Stimulated activated CD4-positive, alpha-beta T cell treated with anti-CD3 and anti-CD28 coated beads, Interleukin-4, amount 100 ng/mL, for 1 hour (primary cell): ENCODE results near the gene BTN2A1.

Source experiments
- DNase-seq: peaks from one replicate; pipeline ENCODE4 v3.0.0-alpha.2; 2020

The BTN2A1 gene

DNA sequence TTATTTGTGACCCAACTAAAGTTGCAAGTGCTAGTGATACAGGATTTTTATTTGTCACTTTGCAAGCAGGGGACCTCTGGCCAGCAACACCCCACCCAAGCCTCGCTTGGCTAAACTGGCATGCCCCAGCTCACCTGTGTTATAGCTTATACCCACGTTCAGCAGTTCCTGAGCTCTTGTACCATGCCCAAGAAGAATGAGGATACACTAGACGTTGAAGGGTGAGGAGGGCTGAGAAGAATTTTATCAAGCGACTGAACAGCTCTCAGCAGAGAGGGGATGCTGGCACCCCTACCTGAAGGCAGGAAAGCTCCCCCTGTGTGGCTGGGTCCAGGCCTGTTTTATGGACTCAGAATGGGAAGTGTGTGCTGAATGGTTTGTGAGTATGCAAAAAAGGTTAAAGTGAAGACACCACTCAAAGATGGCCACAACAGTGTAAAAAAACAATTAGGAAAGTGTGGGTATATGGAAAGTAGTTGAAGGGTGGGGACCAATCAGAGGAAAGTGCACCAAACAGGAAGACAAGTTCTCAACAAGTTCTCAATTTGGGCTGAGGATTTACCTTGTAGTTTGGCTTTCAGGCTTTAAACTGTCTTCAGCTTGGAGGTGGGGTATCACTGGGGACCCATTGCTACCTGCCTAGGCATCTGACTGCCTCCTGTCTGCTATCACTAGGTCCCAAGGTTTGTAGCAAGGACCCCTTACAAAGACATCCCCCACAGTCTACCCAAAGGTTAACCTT lies 15.0 kb downstream of the BTN2A1 start:
- no peak for DNase-seq

DNA sequence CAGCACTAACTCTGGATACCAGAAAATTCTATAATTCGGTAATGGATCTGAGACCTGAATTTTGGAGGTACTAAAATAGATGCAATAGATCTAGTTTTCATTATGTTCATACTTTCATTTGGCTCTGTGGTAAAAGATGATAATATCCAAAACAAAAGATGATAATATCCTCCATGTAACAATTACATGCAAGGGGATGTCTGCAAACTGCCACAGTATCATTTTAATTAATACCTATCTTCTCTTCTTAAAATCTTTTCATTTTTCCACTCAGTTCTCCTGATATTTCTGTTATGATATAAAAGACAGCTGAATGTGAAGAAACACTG lies 15.6 kb downstream of the BTN2A1 start:
- no peak for DNase-seq

DNA sequence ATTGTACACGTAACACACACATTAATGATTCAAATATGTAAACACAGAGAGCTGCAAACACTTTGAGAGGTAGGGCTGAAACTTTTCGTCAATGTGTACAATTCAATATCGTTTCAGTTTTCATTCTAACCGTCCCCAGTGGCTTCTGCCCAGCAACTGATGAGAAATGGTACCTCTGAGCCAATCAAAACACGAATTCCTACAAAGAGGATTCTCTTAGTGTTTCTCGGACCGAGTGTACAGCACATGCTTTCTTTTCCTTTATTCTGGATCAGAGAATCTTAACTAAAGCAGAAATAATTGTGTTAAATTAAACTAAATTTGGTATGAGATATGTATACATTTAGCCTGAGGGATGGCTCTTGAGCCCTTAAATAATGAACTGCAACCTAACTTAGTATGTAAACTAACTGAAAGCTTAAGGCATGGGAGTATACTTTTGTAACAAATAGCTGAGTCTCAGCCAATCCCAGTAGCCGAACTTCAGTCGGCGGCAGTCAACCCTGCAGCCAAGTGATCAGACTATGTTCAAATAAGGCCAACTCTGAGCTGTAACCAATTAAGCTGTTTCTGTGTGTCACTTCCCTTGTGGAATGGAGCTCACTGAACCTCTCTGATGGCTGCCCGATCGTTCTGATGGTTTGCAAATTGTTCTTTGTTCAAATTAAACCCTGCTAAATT lies 16.1 kb downstream of the BTN2A1 start:
- peak; percentile 68 for DNase-seq

DNA sequence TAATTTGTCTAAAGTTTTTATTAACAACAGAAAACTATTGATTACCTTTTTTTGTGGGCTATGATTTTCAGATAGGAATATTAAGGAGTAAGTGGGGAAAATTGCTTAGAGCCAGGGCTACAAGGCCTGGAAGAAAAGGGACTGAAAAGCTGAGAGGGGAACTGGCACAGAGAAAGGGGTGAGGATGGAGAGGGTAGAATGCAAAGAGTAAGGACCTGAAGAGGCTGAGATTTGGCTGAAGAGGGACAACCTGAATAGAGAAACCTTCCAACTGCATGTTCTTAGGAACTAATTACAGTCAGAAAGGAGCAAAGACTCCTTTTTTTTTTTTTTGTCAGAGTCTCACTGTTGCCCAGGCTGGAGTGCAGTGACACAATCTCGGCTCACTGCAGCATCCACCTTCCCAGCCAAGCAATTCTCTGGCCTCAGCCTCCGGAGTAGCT lies 16.7 kb downstream of the BTN2A1 start:
- no peak for DNase-seq

DNA sequence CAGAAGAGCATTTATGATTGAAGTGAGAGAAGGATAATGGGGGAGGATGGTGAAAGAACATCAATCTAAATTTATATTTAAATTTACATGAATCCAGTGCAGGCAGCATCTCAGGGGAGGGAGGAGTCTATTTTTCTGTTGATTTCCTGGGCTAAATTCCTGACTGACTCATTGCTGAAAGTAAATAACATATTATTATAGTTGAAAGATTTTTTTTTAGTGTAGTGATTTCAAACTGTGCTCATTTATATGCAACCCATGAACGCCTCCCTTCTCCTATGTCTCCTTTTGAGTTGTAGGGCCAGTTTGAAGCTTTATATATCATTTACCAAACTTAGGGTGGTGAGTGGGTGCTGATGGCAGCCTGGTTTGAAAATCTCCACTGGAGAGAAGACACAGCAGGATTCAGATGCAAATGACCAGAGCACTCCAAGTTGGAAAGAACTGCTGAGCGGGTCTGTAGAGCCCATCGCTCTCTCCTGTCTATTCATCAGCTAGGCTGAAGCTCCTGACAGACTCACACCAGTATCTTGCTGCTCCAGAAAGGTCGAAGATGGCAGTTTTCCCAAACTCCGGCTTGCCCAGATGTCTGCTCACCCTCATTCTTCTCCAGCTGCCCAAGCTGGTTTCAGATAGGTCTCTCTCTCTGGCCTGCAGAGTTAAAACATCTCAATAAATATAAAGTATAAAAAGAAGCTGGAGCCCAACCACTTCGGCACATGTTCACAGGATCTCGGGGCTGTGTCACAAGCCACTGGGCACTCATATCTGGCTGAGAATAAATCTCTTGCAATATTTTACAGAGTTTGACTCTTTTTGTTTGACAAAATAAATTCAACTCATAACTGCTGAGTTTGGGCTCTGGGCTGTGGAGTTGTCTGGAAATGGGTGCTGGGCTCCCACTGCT lies 18.3 kb downstream of the BTN2A1 start:
- DNase-seq = no peak

DNA sequence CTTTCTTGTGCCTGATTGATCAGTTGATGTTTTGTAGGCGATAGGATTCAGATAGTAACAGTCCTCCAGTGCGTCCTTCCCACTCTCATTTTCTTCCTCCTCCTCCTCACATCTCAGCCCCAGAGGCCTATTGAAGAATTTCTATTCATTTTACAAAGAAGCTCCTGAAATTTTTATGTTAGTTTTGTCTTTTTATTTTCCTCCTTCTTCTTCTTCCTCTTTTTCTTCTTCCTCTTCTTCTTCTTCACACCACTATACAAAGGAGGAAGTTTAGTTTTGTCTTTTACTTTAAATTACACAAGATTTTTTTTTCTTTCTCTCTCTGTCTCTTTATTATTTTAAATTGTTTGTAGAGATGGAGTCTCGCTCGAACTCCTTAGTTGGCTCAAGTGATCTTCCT lies 19.1 kb downstream of the BTN2A1 start:
- DNase-seq = no peak

DNA sequence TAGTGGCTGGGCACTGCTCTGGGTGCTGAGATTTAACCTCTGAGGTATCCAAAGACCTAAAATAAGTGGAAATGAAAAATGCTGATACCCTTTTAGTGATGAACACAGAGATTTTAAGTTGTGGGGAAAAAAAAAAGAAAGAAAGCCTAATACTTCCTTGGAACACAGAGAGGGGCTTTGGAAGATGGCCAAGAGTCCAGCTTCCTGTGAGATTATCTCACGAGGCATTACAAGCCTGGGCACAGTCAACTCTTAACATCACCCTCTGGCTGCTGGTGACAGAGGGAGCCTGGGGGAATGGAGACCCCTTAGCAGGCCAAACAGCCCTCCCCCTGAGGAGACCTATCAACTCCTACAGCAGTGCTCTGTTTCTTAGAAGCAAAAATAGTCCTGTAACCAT lies 19.7 kb downstream of the BTN2A1 start:
- no peak for DNase-seq

DNA sequence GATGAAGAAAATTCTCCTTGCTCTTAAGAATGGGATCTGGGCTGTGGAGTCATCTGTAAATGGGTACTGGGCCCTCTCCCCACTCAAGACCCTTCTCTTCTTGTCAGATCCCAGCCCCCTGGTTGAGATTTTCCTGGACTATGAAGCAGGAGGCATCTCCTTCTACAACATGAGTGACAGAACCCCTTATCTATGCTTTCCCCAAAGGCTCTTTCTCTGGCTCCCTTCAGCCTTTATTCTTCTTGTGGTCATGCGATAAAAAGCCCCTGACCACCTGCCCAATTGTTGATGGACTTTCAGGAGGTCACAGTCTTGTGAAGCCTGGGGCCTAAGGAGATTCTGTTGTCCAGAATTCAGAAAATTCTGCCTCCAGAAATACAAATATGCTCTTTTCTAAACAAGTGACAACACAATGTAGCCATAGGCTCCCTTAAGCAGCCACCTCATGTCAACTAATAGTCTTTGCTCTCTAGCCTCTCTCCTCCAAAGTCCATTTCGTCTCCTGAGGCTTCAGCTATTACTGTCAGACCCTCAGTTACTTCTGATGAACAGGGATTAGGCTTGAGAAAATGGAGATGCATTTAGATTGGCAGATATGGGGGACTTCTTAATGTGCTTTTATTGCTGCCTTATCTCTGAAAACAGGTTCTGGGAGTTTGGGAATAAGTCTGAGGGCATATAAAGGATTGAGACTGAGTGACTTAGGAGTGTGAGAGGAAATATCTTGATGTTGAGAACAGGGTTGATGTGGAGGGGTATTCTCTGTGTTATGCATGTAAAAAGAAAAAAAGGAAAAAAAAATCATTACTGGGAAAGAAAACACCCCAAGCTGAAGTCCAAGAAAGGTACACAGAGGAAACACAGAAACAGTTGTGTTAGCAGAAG lies 20.6 kb downstream of the BTN2A1 start:
- no peak for DNase-seq

DNA sequence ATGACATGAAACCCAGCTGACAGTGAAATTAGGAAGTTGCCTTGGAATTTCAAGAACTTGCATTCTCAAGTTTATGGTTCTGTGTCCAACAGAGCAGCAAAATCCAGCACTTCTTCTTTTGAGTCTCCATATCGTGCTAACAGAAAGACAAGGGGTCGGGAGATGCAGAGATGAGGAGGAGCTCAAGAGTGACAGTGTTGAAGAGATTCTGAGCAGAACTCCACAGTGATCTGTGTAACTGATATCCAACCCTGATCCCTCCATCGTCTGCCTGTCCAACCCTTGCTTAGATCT lies 21.2 kb downstream of the BTN2A1 start:
- DNase-seq = no peak

DNA sequence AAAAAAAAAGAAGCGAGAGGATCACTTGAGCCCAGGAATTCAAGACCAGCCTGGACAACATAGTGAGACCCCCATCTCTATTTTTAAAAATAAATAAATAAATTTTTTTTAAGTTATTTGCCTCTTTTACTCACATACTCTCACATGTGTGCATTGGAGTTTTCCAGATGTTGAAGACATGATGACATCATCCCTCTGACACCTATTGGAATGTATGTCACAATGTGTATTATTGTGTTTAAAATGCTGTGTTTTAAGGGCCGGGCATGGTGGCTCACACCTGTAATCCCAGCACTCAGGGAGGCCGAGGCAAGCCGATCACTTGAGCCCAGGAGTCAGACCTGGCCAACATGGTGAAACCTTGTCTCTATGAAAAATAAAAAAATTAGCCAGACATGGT lies 24.6 kb downstream of the BTN2A1 start:
- DNase-seq = no peak

DNA sequence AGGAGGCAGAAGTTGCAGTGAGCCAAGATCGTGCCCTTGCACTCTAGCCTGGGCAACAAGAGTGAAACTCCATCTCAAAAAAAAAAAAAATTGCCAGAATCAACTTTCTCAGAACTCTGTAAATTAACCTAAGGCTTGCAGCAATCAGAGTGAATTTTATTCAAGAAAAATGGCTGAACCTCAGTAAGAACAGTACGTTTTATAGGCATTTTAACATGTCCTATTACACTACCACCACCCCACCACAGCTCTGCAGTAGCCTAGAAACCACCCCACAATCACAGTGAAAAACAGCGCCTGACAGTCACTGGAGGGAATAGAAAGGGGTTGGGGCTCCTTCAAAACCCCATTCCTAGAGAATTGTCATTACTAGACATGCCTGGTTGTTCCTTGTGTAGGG lies 26.0 kb downstream of the BTN2A1 start:
- DNase-seq = no peak

DNA sequence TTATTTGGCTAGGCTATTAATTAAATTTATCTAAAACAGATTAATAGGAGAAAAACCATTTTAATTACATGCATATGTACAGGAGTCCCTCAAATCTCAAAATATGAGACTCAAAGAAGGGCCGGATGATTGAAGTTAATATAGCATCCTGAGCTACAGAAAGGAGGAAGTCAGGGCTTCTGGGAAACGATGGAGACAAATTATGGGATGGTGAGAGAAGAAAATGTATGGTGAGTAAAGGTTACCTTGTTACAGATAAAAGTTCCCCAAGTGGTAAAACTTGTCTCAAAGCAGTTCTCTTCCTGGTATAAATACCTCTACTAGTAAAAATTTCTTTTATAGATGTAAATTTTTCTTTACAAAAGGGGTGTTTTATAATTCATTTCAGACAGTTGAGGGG lies 26.4 kb downstream of the BTN2A1 start:
- no peak for DNase-seq

DNA sequence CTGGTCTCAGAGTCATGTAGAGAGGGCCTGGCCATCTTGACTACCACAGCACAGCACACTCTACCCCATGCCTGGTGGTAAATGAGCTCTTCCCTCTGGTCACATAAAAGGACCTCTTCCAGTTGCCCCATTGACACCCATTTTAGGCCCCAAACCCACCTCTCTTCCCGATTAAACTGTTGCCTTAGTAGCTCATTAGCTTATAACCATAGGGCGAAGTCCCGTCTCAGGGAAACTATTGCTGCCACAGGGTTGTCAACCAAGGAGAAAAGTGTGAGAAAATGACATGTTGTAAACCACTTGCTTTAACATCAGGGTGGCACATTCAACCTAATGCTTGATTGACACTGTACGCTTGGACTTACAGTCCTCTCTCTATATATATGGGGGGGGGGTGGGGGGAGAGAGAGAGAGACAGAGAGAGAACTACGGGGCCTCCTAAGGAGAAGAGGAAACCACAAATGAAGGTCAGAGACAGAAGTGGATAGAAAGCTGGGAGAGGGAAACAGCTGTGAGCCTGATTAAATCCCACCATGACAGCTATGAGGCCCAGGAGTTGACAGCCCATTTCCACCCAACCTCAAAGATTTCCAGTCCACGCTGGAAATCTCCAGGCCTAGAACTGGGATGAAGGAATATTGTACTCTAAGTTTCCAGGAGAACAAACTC lies 27.5 kb downstream of the BTN2A1 start:
- DNase-seq = no peak

DNA sequence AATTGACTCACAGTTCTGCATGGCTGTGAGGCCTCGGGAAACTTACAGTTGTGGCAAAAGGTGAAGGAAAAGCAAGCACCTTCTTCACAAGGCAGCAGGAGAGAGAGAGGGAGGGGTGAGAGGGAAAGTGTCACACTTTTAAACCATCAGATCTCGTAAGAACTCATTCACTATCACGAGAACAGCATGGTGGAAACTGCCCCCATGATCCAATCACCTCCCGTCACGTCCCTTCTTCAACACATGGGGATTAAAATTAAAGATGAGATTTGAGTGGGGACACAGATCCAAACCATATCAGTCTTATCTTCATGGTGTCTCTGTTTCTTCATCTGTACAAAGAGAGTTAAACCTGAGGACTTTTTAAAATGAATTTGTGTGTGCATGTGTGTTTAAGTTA lies 28.6 kb downstream of the BTN2A1 start:
- no peak for DNase-seq

DNA sequence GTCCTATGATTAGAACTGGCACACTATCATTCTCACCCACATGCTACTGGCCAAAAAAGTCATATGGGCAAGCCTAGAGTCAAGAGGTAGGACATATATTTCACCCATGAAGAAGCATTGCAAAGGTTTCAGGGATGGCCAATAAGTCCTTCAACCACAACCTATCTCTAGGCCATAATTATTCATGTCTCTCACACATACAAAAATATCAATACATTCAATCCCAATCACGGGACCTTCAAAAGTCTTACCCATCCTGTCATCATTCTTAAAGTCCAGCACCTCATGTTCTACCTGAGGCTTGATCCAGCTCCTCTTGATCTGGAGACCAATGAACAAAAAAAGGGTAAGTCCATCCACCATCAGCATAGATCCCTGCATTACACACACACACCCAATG lies 29.7 kb downstream of the BTN2A1 start:
- no peak for DNase-seq

DNA sequence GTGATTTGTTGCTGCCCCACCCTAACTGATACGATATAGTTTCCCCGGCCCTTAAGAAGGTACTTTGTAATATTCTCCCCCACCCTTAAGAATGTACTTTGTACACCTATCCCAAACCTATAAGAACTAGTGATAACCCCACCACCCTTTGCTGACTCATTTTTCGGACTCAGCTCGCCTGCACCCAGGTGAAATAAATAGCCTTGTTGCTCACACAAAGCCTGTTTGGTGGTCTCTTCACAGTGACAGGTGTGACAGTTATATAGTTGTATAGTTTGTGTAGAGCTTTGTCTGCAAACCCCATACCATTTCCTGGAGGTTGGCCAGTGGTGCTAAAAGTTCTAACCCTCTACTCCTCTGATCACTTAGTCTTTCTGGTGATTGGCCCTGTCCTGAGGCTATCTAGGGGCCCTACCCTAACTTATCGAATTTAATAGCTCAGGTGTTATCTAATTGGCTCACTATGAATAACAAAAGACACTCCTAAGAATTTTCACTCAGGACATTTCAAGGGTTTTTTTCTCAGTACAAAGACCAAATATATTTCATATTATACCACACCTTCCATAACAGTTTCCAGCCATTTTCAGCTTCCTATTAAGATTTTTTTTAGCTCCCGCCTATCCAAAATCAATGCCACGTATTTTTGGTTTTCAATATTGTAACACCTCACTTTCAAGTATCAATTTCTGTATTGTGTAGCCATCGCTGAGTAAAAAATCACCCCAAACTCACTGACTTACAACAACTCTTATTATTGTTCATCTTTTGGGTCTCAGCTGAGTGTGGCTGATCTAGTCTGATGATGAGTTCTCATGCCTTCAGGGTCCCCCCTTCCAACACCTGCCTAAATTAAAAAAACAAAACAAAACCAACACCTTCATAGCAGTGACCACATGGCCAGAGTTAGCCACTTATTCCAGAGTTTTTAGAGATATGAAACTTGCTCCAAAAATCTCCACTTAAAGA lies 32.5 kb downstream of the BTN2A1 start:
- no peak for DNase-seq

DNA sequence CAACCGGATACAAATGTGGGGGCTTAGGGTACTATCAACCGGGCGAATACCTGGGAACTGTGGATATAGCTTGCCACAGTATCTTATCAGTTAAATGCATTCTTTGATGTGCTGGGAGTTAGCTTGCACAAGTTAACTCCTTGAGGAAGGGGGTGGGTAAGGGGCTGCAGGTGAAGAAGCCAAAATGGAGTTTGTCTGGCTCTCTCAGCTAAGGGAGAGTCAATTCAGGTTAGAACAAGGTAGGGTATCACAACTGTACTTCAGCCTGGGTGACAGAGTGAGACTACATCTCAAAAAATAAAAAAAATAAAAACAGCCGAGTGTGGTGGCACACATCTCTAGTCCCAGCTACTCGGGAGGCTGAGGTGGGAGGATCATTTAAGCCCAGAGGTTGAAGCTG lies 33.8 kb downstream of the BTN2A1 start:
- DNase-seq = no peak

DNA sequence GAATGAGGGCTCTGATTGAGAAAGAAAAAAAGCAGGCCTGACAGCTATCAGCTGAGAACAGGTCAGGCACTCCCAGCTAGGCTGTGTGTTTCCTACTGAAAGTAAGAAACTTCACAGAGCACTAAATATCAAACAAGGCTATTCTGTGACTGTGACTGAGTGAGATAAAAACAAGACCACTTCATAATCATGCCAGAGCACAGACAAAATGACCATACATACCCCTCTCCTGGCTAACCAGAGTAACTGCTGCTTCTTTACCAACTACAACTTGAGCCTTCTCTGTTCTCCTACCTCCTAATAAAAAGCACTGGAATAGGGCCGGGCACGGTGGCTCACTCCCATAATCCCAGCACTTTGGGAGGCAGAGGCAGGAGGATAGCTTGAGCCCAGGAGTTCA lies 35.5 kb downstream of the BTN2A1 start:
- DNase-seq = no peak

DNA sequence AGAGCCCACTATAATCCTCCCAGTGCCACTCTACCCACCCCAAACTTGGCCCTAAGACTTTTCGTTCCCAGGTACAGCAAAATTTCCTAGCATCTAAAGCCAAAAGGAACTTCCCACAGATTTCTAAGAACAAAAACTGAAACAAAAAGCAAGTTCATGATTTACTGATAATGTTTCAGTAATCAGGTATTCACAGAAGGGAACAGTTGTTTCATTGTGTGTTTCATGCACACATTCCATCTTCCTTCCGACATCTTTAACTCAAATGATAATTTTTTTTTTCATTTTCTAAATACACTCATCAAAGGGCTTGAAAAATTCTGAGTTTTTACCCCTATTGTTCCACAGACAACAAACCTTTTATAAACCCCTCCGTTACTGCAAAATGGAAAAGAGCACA lies 36.4 kb downstream of the BTN2A1 start:
- DNase-seq = no peak

DNA sequence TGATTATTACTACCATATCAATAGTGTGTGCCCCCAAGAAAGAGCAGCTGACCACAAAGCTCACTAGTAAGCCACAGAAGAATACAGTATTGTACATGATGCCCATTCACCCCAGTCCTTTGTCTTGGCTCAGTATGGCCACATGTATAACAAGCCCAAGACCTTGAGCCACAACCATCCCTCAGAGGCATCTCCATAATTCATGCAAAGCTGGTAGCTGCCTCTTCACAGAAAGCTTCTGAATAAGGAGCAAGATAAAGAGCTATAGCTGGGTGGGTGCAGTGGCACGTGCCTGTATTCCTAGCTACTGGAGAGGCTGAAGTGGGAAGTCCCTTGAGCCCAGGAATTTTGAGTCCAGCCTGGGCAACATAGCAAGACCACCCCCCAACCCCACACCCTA lies 37.5 kb downstream of the BTN2A1 start:
- no peak for DNase-seq

DNA sequence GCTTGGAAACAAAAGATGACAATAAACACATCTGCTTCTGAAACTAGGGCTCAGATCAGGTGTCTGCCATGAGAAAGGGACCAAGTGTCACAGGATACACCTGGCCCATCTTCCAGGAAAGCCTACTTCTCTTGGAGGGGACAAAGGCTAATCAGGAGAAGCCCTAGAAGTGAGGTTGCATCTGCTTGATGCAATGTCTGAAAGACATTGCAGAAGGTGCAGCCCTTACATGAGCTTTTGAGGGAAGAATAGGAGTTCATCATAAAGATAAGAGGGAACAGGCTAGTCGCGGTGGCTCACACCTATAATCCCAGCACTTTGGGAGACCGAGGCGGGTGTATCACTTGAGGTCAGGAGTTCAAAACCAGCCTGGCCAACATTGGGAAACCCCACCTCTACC lies 39.9 kb downstream of the BTN2A1 start:
- DNase-seq = no peak
